HG03060 (cell line): Measurements from ENCODE around the gene KITLG.
"Not testable (repeated sequence)": the region's sequence is repeated elsewhere in the genome, so short reads cannot be mapped to it uniquely, and the experiment has no call there.

Source experiments
- ATAC-seq: cut with Tn5 transposase; IDR thresholded peaks from one replicate; pipeline ENCODE4 v1.9.1; 2021; ENCODE audit warnings: low read depth, moderate number of reproducible peaks; ENCODE audit not compliant: unreplicated experiment

Gene KITLG

GRCh38 chr12:88577537-88577936 lies 2.7 kb downstream of the KITLG start:
- no peak for ATAC-seq

GRCh38 chr12:88576866-88577265 lies 3.4 kb downstream of the KITLG start:
- no peak for ATAC-seq

GRCh38 chr12:88575361-88575970 lies 4.8 kb downstream of the KITLG start:
- no peak for ATAC-seq

GRCh38 chr12:88574278-88574677 lies 6.0 kb downstream of the KITLG start:
- ATAC-seq: no peak

- ATAC-seq: no peak
These were observed 6.7 kb downstream of the KITLG start for GRCh38 chr12:88573583-88573982.

- no peak for ATAC-seq
These were observed 7.3 kb downstream of the KITLG start for GRCh38 chr12:88572781-88573549.

- no peak for ATAC-seq
These were observed 8.7 kb downstream of the KITLG start for GRCh38 chr12:88571543-88571942.

- no peak for ATAC-seq
These were observed 10.2 kb downstream of the KITLG start for GRCh38 chr12:88570103-88570502.

GRCh38 chr12:88566430-88566829 lies 13.8 kb downstream of the KITLG start:
- ATAC-seq: no peak

- no peak for ATAC-seq
These were observed 17.3 kb downstream of the KITLG start for GRCh38 chr12:88562846-88563582.

GRCh38 chr12:88562151-88562550 lies 18.1 kb downstream of the KITLG start:
- no peak for ATAC-seq

GRCh38 chr12:88559772-88560171 lies 20.5 kb downstream of the KITLG start:
- ATAC-seq: no peak

GRCh38 chr12:88559199-88559598 lies 21.1 kb downstream of the KITLG start:
- no peak for ATAC-seq

GRCh38 chr12:88558340-88558867 lies 21.9 kb downstream of the KITLG start:
- ATAC-seq: no peak

- no peak for ATAC-seq
These were observed 24.0 kb downstream of the KITLG start for GRCh38 chr12:88556213-88556774.

GRCh38 chr12:88553941-88554658 lies 26.2 kb downstream of the KITLG start:
- ATAC-seq: no peak

GRCh38 chr12:88552610-88553079 lies 27.6 kb downstream of the KITLG start:
- no peak for ATAC-seq

GRCh38 chr12:88549929-88550328 lies 30.3 kb downstream of the KITLG start:
- no peak for ATAC-seq

- ATAC-seq: not testable (repeated sequence)
These were observed 32.3 kb downstream of the KITLG start for GRCh38 chr12:88547949-88548348.

GRCh38 chr12:88546853-88547252 lies 33.4 kb downstream of the KITLG start:
- no peak for ATAC-seq
